Right renal cortex interstitium (tissue), 3 donors: ENCODE results near the gene ZSWIM1. TPM values are rescaled to one million over a fixed set of nuclear protein-coding genes. Genes with fewer than 3 reads are reported as not detected.

Source experiments
- DNase-seq, 3 donors: peaks; one replicate each; pipeline ENCODE4 v3.0.0-alpha.2; 2013; ENCODE audit warnings: low read depth in 3 of 3, low spot score in 2 of 3
- polyA plus RNA-seq, 3 donors: library from polyadenylated mRNA; unstranded; fragments of 120-200 nt; gene quantifications; one replicate each; pipeline ENCODE4 v1.2.1, GENCODE V29; 2013; ENCODE audit not compliant: insufficient read length in 3 of 3

Gene ZSWIM1
- polyA plus RNA-seq = 10 to 100 TPM; 13.4 to 16.0 (median 14.8) TPM

GRCh38 chr20:45880988-45881788, at the start of gene ZSWIM1:
ZSWIM1 (plus strand) TSS chr20:45881227; CDS start chr20:45882593, 1,366 bp downstream.
- DNase-seq = peak; percentile 98 to 99 (median 99)

- no peak for DNase-seq
These were observed 48.4 kb upstream of the ZSWIM1 start for GRCh38 chr20:45832619-45833018.

- DNase-seq = peak in 1 of 3 donors; percentile 69
These were observed 47.8 kb upstream of the ZSWIM1 start, which contains the start of gene SNX21 for GRCh38 chr20:45833030-45833882. SNX21 (plus strand) TSS chr20:45833799; CDS start chr20:45833920, 121 bp downstream.

- DNase-seq = no peak
These were observed 46.9 kb upstream of the ZSWIM1 start for GRCh38 chr20:45833883-45834796.

- no peak for DNase-seq
These were observed 46.2 kb upstream of the ZSWIM1 start for GRCh38 chr20:45834797-45835161.

- no peak for DNase-seq
These were observed 45.7 kb upstream of the ZSWIM1 start for GRCh38 chr20:45835329-45835765.

- no peak for DNase-seq
These were observed 45.2 kb upstream of the ZSWIM1 start for GRCh38 chr20:45835825-45836224.

GRCh38 chr20:45836841-45837240, 44.2 kb upstream of the ZSWIM1 start:
- no peak for DNase-seq

- DNase-seq = no peak
These were observed 40.3 kb upstream of the ZSWIM1 start for GRCh38 chr20:45840700-45841198.

GRCh38 chr20:45841407-45842129, 39.5 kb upstream of the ZSWIM1 start:
- DNase-seq = no peak

GRCh38 chr20:45842169-45842812, 38.7 kb upstream of the ZSWIM1 start:
- DNase-seq = no peak

- no peak for DNase-seq
These were observed 37.5 kb upstream of the ZSWIM1 start for GRCh38 chr20:45843506-45843905.

GRCh38 chr20:45845452-45845851, 35.6 kb upstream of the ZSWIM1 start:
- no peak for DNase-seq

GRCh38 chr20:45848421-45848820, 32.6 kb upstream of the ZSWIM1 start:
- DNase-seq = no peak

- no peak for DNase-seq
These were observed 32.0 kb upstream of the ZSWIM1 start for GRCh38 chr20:45848969-45849582.

GRCh38 chr20:45850238-45850637, 30.8 kb upstream of the ZSWIM1 start:
- DNase-seq = no peak

- no peak for DNase-seq
These were observed 30.1 kb upstream of the ZSWIM1 start for GRCh38 chr20:45850926-45851325.

GRCh38 chr20:45851501-45851900, 29.5 kb upstream of the ZSWIM1 start:
- DNase-seq = no peak

- no peak for DNase-seq
These were observed 28.7 kb upstream of the ZSWIM1 start for GRCh38 chr20:45852326-45852725.
